Suprapubic skin (tissue), 4 donors: Measurements from ENCODE around the gene LDLRAD4. TPM values are rescaled to one million over a fixed set of nuclear protein-coding genes. Genes with fewer than 3 reads are reported as not detected.

ENCODE experiments used
- DNase-seq, 2 donors: peaks; one replicate each; pipeline ENCODE4 v3.0.0-alpha.2; 2019; ENCODE audit warnings: low spot score in 2 of 2
- H3K27ac ChIP-seq: fragments of 200-600 bp; sonication (generic); one replicate; pipeline ENCODE4 v1.5.1; 2019
- H3K27me3 ChIP-seq: fragments of 200-600 bp; sonication (generic); one replicate; pipeline ENCODE4 v1.5.1; 2019
- H3K36me3 ChIP-seq: fragments of 200-600 bp; sonication (generic); one replicate; pipeline ENCODE4 v1.5.1; 2019
- H3K4me1 ChIP-seq: fragments of 200-600 bp; sonication (generic); one replicate; pipeline ENCODE4 v1.5.1; 2019
- H3K4me3 ChIP-seq: fragments of 200-600 bp; sonication (generic); one replicate; pipeline ENCODE4 v1.5.1; 2019; ENCODE audit warnings: mild to moderate bottlenecking
- H3K9me3 ChIP-seq: fragments of 200-600 bp; sonication (generic); one replicate; pipeline ENCODE4 v1.5.1; 2019
- EP300 ChIP-seq: sonication (generic); formaldehyde crosslinking; IDR thresholded peaks from one replicate; pipeline ENCODE4 v1.6.1; 2017; ENCODE audit warnings: antibody characterized with exemption
- POLR2A ChIP-seq, 2 donors: fragments of 450-650 bp; IDR thresholded peaks; one replicate each; pipeline ENCODE4 v1.6.1; 2017; ENCODE audit warnings: antibody characterized with exemption in 2 of 2, mild to moderate bottlenecking in 2 of 2, moderate library complexity in 2 of 2
- POLR2AphosphoS5 ChIP-seq, 3 donors: sonication (generic); formaldehyde crosslinking; IDR thresholded peaks; one replicate each; pipeline ENCODE4 v1.6.1; 2017; ENCODE audit warnings: antibody characterized with exemption in 3 of 3
- WGBS: methylation state at CpG from one replicate; pipeline ENCODE4 v1.1.5; 2018; 5-methylcytosine and 5-hydroxymethylcytosine counted together
- total RNA-seq, 4 donors: library from RNA; depleted of rRNA; stranded (reverse); fragments of >200 nt; gene quantifications; one replicate each; pipeline ENCODE4 v1.1.0, GENCODE V29; 2016
- TF ChIP-seq, protein P1 (sequence below), 2 donors: fragments of 200-600 bp in 1 of 2; fragments of 450-650 bp in 1 of 2; sonication (generic) in 1 of 2; IDR thresholded peaks; one replicate each; pipeline ENCODE4 v1.5.1; 2016 to 2019; ENCODE audit warnings: antibody characterized with exemption in 2 of 2, mild to moderate bottlenecking in 1 of 2, moderate library complexity in 1 of 2

The LDLRAD4 gene
- total RNA-seq, 4 donors from 2014 or later = 10.1 to 31.6 (median 15.1) TPM

DNA sequence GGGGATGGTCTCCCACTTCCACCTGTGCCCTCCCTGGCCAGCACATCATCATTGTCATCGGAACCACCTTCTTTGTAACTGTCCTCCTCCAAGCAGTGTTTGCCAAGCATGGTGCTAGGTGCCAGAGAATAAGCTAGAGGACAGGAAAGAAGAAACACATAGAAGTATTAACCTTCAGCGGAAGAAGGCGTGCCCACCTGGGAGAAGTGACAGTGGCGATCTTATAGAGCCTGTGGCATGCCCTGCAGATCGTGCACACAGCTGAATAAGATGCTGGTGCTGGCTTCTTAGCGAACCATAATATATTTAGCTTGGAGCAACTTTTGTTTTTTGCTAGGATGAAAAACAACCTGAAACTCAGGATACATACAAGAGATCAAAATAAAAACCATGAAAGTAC is 359.8 kb downstream of the LDLRAD4 start:
- no peaks in the 10 kb centered on the region for H3K36me3 ChIP-seq
- H3K4me3 ChIP-seq = no peak overlapping the region
- H3K4me1 ChIP-seq = peaks cover 15% of the 10 kb centered on the region
- H3K9me3 ChIP-seq = no peaks in the 10 kb centered on the region
- H3K27ac ChIP-seq = no peak overlapping the region
- TF ChIP-seq POLR2AphosphoS5 (IDR thresholded peaks at IDR 0.05) (no peak), POLR2A (IDR thresholded peaks at IDR 0.05) (no peak), EP300 (no peak)
- TF ChIP-seq, protein P1, sequence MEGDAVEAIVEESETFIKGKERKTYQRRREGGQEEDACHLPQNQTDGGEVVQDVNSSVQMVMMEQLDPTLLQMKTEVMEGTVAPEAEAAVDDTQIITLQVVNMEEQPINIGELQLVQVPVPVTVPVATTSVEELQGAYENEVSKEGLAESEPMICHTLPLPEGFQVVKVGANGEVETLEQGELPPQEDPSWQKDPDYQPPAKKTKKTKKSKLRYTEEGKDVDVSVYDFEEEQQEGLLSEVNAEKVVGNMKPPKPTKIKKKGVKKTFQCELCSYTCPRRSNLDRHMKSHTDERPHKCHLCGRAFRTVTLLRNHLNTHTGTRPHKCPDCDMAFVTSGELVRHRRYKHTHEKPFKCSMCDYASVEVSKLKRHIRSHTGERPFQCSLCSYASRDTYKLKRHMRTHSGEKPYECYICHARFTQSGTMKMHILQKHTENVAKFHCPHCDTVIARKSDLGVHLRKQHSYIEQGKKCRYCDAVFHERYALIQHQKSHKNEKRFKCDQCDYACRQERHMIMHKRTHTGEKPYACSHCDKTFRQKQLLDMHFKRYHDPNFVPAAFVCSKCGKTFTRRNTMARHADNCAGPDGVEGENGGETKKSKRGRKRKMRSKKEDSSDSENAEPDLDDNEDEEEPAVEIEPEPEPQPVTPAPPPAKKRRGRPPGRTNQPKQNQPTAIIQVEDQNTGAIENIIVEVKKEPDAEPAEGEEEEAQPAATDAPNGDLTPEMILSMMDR (IDR thresholded peaks at IDR 0.05) = no peak
- WGBS = 71% methylated on average over 6 of the region's 6 CpGs
- H3K27me3 ChIP-seq = no peaks in the 10 kb centered on the region
- no peak for DNase-seq

DNA sequence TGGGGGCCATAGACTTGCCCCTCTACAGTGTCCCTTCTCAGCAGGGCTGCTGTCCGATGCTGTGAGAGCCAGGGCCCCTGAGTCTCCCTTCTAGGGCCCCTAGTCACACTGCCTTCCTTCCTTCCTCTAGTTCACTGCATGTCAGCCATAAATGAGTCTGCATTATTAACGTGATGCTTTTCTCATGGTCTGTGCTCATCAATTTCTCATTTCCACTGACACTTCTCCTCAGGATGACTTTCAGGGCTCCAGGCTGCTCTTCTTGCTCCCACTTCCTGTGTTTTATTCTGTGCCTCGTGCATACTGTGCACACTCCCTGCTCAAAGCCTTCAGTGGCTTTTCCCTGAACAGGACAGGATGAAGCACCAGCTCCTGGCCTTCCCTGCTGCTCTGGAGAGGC is 361.3 kb downstream of the LDLRAD4 start:
- WGBS = 54% methylated on average over 3 of the region's 3 CpGs
- Histone ChIP-seq H3K4me3 (no peak overlapping the region), H3K27me3 (no peaks in the 10 kb centered on the region), H3K36me3 (no peaks in the 10 kb centered on the region), H3K27ac (no peak overlapping the region), H3K9me3 (no peaks in the 10 kb centered on the region), H3K4me1 (peaks cover 15% of the 10 kb centered on the region)
- no peak for DNase-seq
- TF ChIP-seq, protein P1 (IDR thresholded peaks at IDR 0.05) = no peak
- TF ChIP-seq EP300 (no peak), POLR2A (IDR thresholded peaks at IDR 0.05) (no peak), POLR2AphosphoS5 (IDR thresholded peaks at IDR 0.05) (no peak)

DNA sequence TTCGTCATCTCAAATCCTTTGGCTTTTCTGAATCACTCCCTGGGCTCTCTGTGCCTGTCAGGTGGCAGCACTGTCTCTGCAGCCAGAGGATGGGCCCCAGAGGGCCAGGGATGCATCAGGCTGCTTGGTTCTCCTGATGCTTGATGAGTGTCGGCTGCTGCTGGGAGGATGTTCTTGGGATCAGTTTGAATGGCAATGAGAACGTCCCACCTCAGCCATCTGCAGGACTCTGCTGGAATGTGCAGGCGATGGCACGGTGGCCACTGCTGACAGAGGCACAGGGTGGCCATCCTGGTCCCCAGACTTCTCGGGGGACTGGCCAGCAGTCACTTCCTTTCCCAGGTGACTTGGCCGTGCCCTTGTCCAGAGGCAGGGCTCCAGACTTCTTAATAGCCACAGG is 361.8 kb downstream of the LDLRAD4 start:
- DNase-seq = no peak
- no peak overlapping the region for H3K27ac ChIP-seq
- H3K9me3 ChIP-seq = no peaks in the 10 kb centered on the region
- peaks cover 16% of the 10 kb centered on the region for H3K4me1 ChIP-seq
- H3K4me3 ChIP-seq = no peak overlapping the region
- TF ChIP-seq EP300 (no peak), POLR2AphosphoS5 (IDR thresholded peaks at IDR 0.05) (no peak), POLR2A (IDR thresholded peaks at IDR 0.05) (no peak)
- TF ChIP-seq, protein P1 (IDR thresholded peaks at IDR 0.05) = no peak
- 95% methylated on average over 2 of the region's 7 CpGs for WGBS
- no peaks in the 10 kb centered on the region for H3K36me3 ChIP-seq
- no peaks in the 10 kb centered on the region for H3K27me3 ChIP-seq

DNA sequence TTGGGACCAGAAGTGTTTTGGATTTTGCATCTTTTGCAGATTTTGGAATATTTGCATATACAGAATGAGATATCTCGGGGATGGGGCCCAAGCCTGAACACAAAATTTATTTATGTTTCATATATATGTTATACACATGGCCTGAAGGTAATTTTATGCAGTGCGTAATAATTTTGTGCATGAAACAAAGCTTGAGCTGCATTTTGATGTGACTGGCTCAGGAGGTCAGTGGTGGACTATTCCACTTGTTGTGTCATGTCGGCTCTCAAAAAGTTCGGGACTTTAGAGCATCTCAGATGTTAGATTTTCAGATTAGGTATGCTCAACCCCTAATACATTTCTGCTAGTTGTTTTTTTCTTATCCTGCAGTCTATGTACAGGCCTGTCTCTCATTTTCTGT is 362.4 kb downstream of the LDLRAD4 start:
- Histone ChIP-seq H3K9me3 (no peaks in the 10 kb centered on the region), H3K27ac (no peak overlapping the region), H3K4me3 (no peak overlapping the region), H3K27me3 (no peaks in the 10 kb centered on the region), H3K36me3 (no peaks in the 10 kb centered on the region), H3K4me1 (peaks cover 17% of the 10 kb centered on the region)
- DNase-seq = no peak
- TF ChIP-seq POLR2AphosphoS5 (IDR thresholded peaks at IDR 0.05) (no peak), POLR2A (IDR thresholded peaks at IDR 0.05) (no peak), EP300 (no peak)
- TF ChIP-seq, protein P1 (IDR thresholded peaks at IDR 0.05) = no peak
- 80% methylated on average over 4 of the region's 4 CpGs for WGBS

DNA sequence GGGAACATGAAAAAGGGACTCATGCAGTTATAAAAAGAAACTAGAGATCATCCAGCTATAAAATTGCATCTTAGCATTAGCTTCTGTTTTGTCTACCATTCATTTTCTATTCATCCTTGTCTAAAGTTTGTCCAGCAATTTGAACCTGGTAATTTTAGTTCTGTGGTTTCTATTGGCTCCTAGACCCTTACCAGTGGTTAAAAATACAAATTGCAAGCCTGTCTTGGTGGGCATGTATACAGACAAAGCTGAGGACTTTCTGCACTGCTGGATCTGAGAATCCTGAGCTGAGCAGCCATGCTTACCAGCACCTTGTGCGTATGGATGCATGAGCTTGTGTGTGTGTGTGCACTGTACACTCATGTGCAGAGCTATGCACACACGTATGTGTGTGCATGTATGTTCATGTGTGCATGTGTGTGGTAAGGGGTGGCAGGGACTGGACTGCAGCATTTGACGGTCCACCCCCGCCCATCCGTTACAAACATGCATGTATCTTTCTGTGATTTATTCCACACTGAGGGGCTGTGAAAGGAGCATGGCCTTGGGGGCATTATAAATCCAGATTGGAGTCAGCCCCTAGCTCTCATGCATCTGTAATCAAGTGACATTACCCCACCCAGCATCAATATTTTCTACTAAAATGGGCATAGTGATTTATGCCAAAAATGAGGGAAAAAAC is 363.1 kb downstream of the LDLRAD4 start:
- Histone ChIP-seq H3K9me3 (no peaks in the 10 kb centered on the region), H3K36me3 (no peaks in the 10 kb centered on the region), H3K4me1 (peaks cover 14% of the 10 kb centered on the region), H3K27ac (no peak overlapping the region), H3K27me3 (no peaks in the 10 kb centered on the region), H3K4me3 (no peak overlapping the region)
- TF ChIP-seq, protein P1 (IDR thresholded peaks at IDR 0.05) = no peak
- TF ChIP-seq EP300 = no peak
- no peak for TF ChIP-seq POLR2AphosphoS5 (IDR thresholded peaks at IDR 0.05)
- TF ChIP-seq POLR2A (IDR thresholded peaks at IDR 0.05) = no peak
- 95% methylated on average over 5 of the region's 5 CpGs for whole genome bisulfite sequencing
- DNase-seq = no peak
